SU-DHL-6 (cell line): ENCODE data around the gene RAD51AP2.

ENCODE experiments used
- CTCF ChIP-seq: fragments of 200-600 bp; sonication (generic); IDR thresholded peaks from one replicate; pipeline ENCODE4 v1.5.1; 2017; ENCODE audit warnings: antibody characterized with exemption, mild to moderate bottlenecking, low read length, moderate library complexity; ENCODE audit not compliant: insufficient read depth, poor library complexity, severe bottlenecking
- EZH2phosphoT487 ChIP-seq: fragments of 200-600 bp; sonication (generic), shearing (Covaris generic); conservative IDR thresholded peaks from 2 replicates; pipeline ENCODE4 v1.6.1; 2018; ENCODE audit warnings: mild to moderate bottlenecking, antibody characterized with exemption, low read length, moderate library complexity, mixed read lengths

DNA sequence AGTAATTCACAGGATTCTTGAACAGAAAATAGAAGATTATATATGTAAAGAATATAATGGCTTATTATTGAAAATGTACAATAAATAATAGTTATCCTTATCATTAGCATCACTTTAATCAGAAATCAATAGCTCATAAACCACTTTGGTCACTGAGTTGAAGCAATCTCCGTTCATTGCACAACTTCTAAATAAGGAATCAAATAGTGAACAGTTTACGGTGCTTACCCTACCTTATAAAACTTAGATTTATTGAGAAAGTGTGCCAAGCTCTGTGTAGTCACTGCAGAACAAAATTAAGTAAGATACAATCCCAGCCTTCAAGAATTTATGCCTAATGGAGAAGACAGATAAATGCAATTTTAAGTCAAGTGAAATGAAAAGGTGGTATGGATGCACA, 29.0 kb upstream of the RAD51AP2 start:
- no peak for TF ChIP-seq EZH2phosphoT487
- TF ChIP-seq CTCF: no peak
